Upper lobe of left lung (tissue), 4 donors: ENCODE results near the gene RYR3.

Source experiments
- CTCF ChIP-seq, 6 experiments: fragments of 450-650 bp in 4 of 6; fragments of 200-600 bp in 2 of 6; sonication (generic) in 2 of 6; IDR thresholded peaks; one replicate each; pipeline ENCODE4 v1.5.1; 2016 to 2019; ENCODE audit warnings: antibody characterized with exemption in 6 of 6
- POLR2A ChIP-seq, 4 donors: fragments of 450-650 bp; IDR thresholded peaks; one replicate each; pipeline ENCODE4 v1.5.1; 2016 to 2017; ENCODE audit warnings: antibody characterized with exemption in 4 of 4, mild to moderate bottlenecking in 2 of 4

- no peak for TF ChIP-seq CTCF (IDR thresholded peaks at IDR 0.05)
- TF ChIP-seq POLR2A (IDR thresholded peaks at IDR 0.05) = no peak
These were observed 50.1 kb downstream of the RYR3 start for GRCh38 chr15:33360886-33361285.
